ENCODE data around the gene C1orf116. TPM values are rescaled to one million over a fixed set of nuclear protein-coding genes. Genes with fewer than 3 reads are reported as not detected.

The C1orf116 gene
- total RNA-seq, 1 donor, result not detected

DNA sequence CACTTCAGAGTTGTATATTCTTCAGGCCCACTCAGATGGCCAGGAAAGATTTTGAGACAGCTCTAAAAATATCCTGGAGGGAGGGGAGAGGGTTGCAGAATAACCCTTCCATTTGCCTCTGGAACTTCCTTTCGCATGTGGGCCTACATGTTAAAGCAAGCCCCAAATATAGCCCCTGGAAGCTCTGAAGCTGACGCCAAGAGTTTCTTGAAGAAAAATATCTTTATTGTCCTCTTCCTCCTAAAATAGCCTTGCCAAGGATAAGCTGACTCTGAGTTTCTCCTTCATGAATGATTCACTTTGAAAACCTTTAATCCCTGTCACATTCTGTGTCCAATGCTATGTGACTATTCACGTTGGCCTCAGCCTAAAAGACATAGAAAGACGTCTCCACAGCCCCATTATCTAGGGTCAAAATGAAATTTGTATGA is 6.4 kb downstream of the C1orf116 start:
- DNase-seq (ENCODE audit: low read depth), result no peak
- TF ChIP-seq, protein P1, sequence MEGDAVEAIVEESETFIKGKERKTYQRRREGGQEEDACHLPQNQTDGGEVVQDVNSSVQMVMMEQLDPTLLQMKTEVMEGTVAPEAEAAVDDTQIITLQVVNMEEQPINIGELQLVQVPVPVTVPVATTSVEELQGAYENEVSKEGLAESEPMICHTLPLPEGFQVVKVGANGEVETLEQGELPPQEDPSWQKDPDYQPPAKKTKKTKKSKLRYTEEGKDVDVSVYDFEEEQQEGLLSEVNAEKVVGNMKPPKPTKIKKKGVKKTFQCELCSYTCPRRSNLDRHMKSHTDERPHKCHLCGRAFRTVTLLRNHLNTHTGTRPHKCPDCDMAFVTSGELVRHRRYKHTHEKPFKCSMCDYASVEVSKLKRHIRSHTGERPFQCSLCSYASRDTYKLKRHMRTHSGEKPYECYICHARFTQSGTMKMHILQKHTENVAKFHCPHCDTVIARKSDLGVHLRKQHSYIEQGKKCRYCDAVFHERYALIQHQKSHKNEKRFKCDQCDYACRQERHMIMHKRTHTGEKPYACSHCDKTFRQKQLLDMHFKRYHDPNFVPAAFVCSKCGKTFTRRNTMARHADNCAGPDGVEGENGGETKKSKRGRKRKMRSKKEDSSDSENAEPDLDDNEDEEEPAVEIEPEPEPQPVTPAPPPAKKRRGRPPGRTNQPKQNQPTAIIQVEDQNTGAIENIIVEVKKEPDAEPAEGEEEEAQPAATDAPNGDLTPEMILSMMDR (IDR thresholded peaks at IDR 0.05; ENCODE audit: insufficient read depth, low read depth, low read length), result no peak

DNA sequence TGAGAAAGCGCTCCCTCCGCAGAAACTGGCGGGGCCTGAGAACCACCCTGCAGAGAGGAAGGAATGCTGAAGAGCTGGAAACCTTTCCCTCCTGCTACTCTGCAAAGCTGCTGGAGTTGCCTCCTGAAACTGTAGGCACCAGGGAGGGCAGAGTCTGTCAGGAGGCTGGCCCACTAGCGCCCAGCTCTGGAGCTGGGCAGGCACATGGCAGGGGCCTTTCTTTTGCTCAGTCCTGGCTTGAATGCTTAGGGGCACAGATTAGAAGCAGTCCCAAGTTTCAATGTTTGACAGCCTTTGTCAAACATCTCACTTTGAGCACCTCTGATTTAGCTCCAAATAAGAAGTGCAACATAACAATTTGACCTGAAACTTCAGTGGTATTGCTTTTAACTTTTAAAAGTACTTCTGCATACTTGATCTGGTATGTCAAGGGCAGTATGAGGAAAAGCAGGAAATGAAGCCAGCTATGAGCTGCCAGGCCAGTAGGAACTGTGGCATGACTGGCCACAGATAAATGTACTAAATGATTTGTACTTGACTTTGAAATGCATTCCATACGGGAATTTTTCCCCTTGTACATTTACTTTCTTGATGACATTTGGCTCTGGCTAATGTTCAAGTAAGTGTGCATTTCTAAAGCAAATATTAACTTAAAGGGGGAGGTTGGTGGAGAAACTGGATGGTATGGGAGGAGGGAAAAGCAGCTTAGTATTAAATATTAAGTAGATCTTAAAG is 7.2 kb downstream of the C1orf116 start:
- no peak overlapping the region for H3K4me3 ChIP-seq (ENCODE audit: low read depth, low read length)
- TF ChIP-seq, protein P1 (IDR thresholded peaks at IDR 0.05; ENCODE audit: insufficient read depth, low read depth, low read length), result no peak
- DNase-seq (ENCODE audit: low read depth), result no peak

More for the DNA sequence above, 6.4 kb downstream of the C1orf116 start:
- H3K4me3 ChIP-seq (ENCODE audit: low read depth, low read length), result no peak overlapping the region

DNA sequence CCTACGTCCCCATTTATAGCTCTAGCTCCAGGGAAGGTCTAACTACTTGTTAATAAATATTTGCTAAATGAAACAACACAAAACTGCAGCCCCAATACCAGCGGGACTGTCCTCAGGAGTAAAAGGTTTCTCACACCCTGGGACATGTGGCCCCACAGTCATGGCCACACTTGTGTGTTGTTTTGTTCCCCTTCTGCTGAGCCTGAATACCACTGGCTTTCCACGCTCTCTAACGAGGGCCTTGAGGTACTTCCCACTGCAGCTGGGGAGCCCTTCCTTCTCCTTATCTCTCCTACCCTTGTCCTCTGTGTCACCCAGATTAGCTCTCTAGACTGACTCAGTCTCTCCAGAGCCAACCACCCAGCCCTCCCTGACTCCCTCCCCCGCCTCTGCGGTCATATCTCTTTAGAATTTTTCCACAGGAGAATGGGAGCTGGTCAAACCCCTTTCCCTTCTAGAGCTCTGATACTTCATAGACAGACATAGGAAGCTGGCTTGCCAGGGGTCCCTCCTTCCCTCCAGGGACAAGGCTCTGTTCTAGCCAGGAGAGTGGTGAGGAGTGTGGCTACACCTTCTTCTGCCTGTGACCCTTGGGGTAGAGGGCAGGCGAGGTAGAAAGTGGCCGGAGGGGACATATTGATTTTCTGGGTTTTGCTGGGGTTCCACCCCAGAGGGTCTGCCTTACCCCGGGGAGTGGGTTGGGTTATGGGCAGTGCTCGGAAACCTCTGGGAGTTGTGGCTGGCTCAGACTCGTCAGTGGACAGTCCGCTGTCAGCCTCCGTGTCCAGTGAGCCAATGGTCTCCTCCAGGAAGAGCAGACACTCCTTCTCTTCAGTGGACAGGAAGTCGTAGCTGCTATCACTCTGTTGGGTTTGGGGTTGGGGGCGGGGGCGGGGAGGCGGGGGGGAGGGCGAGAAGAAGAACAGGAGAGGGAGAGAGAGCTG is 8.1 kb downstream of the C1orf116 start:
- TF ChIP-seq, protein P1 (IDR thresholded peaks at IDR 0.05; ENCODE audit: insufficient read depth, low read depth, low read length), result no peak
- DNase-seq (ENCODE audit: low read depth), result peak; percentile 33
- no peak overlapping the region for H3K4me3 ChIP-seq (ENCODE audit: low read depth, low read length)

DNA sequence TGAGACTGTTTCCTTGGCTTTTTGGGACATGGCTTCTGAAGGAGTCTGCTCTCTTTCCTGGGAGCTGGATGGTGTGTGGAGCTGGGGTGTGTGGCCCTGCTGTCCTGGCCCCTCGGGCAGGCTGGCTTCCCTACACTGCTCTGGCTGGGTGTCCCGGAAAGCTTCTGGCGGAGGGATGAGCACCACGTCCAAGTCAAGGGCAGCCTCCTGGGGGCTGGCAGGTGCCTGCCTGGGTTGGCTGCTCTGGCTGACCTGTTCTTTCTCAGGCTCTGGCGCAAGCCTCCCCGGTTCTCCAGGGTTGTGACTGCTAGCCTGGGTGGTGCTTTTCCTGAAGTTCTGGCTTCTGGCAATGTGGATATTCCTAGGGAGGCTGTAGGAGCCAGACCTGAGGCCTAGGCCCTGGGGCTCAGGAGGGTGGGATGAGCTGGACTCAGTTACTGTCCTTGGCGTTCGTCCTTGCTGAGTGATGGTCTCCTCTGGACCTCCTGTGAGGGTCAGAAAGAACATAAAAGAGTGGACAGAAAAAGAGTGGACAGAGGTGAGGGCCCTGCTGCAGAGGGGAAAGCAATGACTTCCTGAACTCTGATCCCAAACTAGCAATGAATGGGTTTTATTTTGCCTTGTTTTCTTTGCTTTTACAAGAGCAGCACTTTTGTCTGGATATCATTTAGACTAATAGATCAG is 9.4 kb downstream of the C1orf116 start:
- no peak for DNase-seq (ENCODE audit: low read depth)
- TF ChIP-seq, protein P1 (IDR thresholded peaks at IDR 0.05; ENCODE audit: insufficient read depth, low read depth, low read length), result no peak
- no peak overlapping the region for H3K4me3 ChIP-seq (ENCODE audit: low read depth, low read length)

DNA sequence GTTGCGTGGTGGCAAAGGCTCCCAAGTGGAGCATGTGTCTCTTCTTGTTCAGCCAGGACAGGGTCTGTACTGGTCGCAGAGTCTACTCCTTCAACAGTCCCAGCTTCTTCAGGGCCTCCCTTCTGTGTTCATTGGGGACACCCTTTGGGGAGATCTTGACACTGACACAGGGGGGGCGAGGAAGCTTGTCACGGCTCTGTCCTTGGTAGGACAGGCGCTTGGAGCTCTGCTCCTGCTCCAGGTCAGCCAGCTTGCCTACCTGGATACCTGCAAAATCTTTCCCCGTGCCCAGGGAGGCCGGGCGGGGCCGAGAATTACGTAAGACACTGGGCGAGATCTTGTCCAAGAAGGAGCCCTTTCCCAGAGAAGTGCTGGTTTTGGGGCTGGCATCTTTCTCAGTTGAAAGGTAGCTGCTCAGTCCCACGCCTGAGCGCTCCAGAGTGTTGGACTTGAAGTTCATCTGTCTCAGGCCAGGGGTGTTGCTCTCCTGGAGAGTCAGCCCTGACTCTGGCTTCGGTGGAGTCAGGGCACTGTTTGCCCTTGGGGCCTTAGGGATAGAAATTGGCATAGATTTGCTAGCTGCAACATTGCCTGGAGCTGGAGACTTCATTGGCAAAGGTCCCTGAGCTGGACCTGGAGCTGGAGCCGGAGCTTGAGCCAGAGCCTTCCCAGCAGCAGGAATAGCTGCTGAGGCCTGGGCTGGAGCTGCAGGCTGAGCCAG is 10.5 kb downstream of the C1orf116 start:
- no peak for DNase-seq (ENCODE audit: low read depth)
- TF ChIP-seq, protein P1 (IDR thresholded peaks at IDR 0.05; ENCODE audit: insufficient read depth, low read depth, low read length), result no peak
- no peak overlapping the region for H3K4me3 ChIP-seq (ENCODE audit: low read depth, low read length)
